ENCODE measurements around the gene VANGL1.

The VANGL1 gene

GRCh38 chr1:115690972-115691371, 49.2 kb downstream of the VANGL1 start:
- in situ Hi-C loops (cut with HindIII; ENCODE audit: low sequenced_read_pairs), result no loop called here
- no peak for TF ChIP-seq CTCF (IDR thresholded peaks at IDR 0.05; ENCODE audit: low read depth, low read length, missing control alignments)
- H3K4me3 ChIP-seq (ENCODE audit: low read depth, low read length), result no peak overlapping the region
- DNase-seq (ENCODE audit: low read depth), result no peak

- in situ Hi-C loops (cut with HindIII; ENCODE audit: low sequenced_read_pairs), result no loop called here
- no peak for TF ChIP-seq CTCF (IDR thresholded peaks at IDR 0.05; ENCODE audit: low read depth, low read length, missing control alignments)
- H3K4me3 ChIP-seq (ENCODE audit: low read depth, low read length), result no peak overlapping the region
- DNase-seq (ENCODE audit: low read depth), result no peak
Observed at GRCh38 chr1:115692224-115692623, 50.5 kb downstream of the VANGL1 start.

- no peak for TF ChIP-seq CTCF (IDR thresholded peaks at IDR 0.05; ENCODE audit: low read depth, low read length, missing control alignments)
- in situ Hi-C loops (cut with HindIII; ENCODE audit: low sequenced_read_pairs), result no loop called here
- H3K4me3 ChIP-seq (ENCODE audit: low read depth, low read length), result no peak overlapping the region
- no peak for DNase-seq (ENCODE audit: low read depth)
Observed at GRCh38 chr1:115694805-115695204, 53.0 kb downstream of the VANGL1 start.

- DNase-seq (ENCODE audit: low read depth), result no peak
- TF ChIP-seq CTCF (IDR thresholded peaks at IDR 0.05; ENCODE audit: low read depth, low read length, missing control alignments), result no peak
- H3K4me3 ChIP-seq (ENCODE audit: low read depth, low read length), result no peak overlapping the region
- in situ Hi-C loops (cut with HindIII; ENCODE audit: low sequenced_read_pairs), result no loop called here
Observed at GRCh38 chr1:115697619-115698018, 55.8 kb downstream of the VANGL1 start.

- no peak for DNase-seq (ENCODE audit: low read depth)
- in situ Hi-C loops (cut with HindIII; ENCODE audit: low sequenced_read_pairs), result no loop called here
- H3K4me3 ChIP-seq (ENCODE audit: low read depth, low read length), result no peak overlapping the region
- TF ChIP-seq CTCF (IDR thresholded peaks at IDR 0.05; ENCODE audit: low read depth, low read length, missing control alignments), result no peak
Observed at GRCh38 chr1:115701090-115701489, 59.3 kb downstream of the VANGL1 start.

GRCh38 chr1:115702959-115703358, 61.2 kb downstream of the VANGL1 start:
- no peak for TF ChIP-seq CTCF (IDR thresholded peaks at IDR 0.05; ENCODE audit: low read depth, low read length, missing control alignments)
- H3K4me3 ChIP-seq (ENCODE audit: low read depth, low read length), result no peak overlapping the region
- no peak for DNase-seq (ENCODE audit: low read depth)
- in situ Hi-C loops (cut with HindIII; ENCODE audit: low sequenced_read_pairs), result no loop called here
